SK-N-SH (cell line): ENCODE measurements around the gene CPLANE1. TPM values are rescaled to one million over a fixed set of nuclear protein-coding genes. Genes with fewer than 3 reads are reported as not detected.

Experiments
- CTCF ChIA-PET: fragments of 300-600, 350-600 bp; formaldehyde crosslinking; extraction: SDS; loops from one replicate; lab custom pipeline; 2021; lab: Yijun Ruan, JAX
- POLR2A ChIA-PET: fragments of 350-600 bp; sonication (Branson Sonifier 250); formaldehyde crosslinking; extraction: SDS; loops from one replicate; lab custom pipeline; 2020; ENCODE audit warnings: antibody characterized with exemption, inconsistent platforms; lab: Yijun Ruan, JAX
- DNase-seq: peaks from one replicate; pipeline ENCODE4 v3.0.0; 2012
- H2AFZ ChIP-seq: fragments of 200-600 bp; sonication (generic); 2 replicates; pipeline ENCODE4 v1.8.1; 2016; ENCODE audit warnings: antibody characterized with exemption, mild to moderate bottlenecking, low read depth
- H3F3A ChIP-seq: fragments of 200-600 bp; sonication (generic); replicated peaks from 2 replicates; pipeline ENCODE3; 2016; ENCODE audit warnings: antibody characterized with exemption, mild to moderate bottlenecking; ENCODE audit not compliant: insufficient read depth
- H3K27ac ChIP-seq, 2 experiments: fragments of 200-500 bp in 1 of 2; fragments of 200-600 bp in 1 of 2; sonication (Bioruptor generic) in 1 of 2; sonication (generic), shearing (Covaris generic) in 1 of 2; 2 replicates each; pipeline versions ENCODE4 v1.5.1 to v1.6.1; 2014 to 2016; ENCODE audit warnings: low read depth in 2 of 2, inconsistent platforms in 1 of 2, low read length in 1 of 2, mild to moderate bottlenecking in 1 of 2, mixed read lengths in 1 of 2
- H3K27me3 ChIP-seq: fragments of 200-600 bp; sonication (generic), shearing (Covaris generic); 2 replicates; pipeline ENCODE4 v1.6.1; 2016; ENCODE audit warnings: mixed run types; ENCODE audit not compliant: insufficient read depth
- H3K36me3 ChIP-seq, 2 experiments: fragments of 200-500 bp in 1 of 2; fragments of 200-600 bp in 1 of 2; sonication (Bioruptor generic) in 1 of 2; sonication (generic) in 1 of 2; replicated peaks in 1 of 2; 2 replicates each; pipeline versions ENCODE3 to v1.5.1; 2014 to 2016; ENCODE audit warnings: low read length in 1 of 2, mild to moderate bottlenecking in 1 of 2; ENCODE audit not compliant: insufficient read depth in 2 of 2, control insufficient read depth in 1 of 2
- H3K4me1 ChIP-seq, 2 experiments: fragments of 200-500 bp in 1 of 2; fragments of 200-600 bp in 1 of 2; sonication (Bioruptor generic) in 1 of 2; sonication (generic), shearing (Covaris generic) in 1 of 2; 2 replicates each; pipeline versions ENCODE4 v1.5.1 to v1.6.1; 2014 to 2016; ENCODE audit warnings: low read depth in 1 of 2, low read length in 1 of 2, mixed run types in 1 of 2; ENCODE audit not compliant: insufficient read depth in 2 of 2, control insufficient read depth in 1 of 2
- H3K4me2 ChIP-seq: fragments of 200-600 bp; sonication (generic), shearing (Covaris generic); 2 replicates; pipeline ENCODE4 v1.6.1; 2017; ENCODE audit warnings: mixed run types
- H3K4me3 ChIP-seq, 2 experiments: fragments of 200-500 bp in 1 of 2; fragments of 200-600 bp in 1 of 2; sonication (Bioruptor generic) in 1 of 2; sonication (generic), shearing (Covaris generic) in 1 of 2; 2 replicates each; pipeline versions ENCODE4 v1.5.1 to v1.8.1; 2014 to 2016; ENCODE audit warnings: low read depth in 2 of 2, inconsistent platforms in 1 of 2, low read length in 1 of 2, mild to moderate bottlenecking in 1 of 2, mixed read lengths in 1 of 2, moderate library complexity in 1 of 2
- H3K79me2 ChIP-seq: fragments of 200-600 bp; sonication (generic); 2 replicates; pipeline ENCODE4 v1.8.1; 2017; ENCODE audit warnings: mild to moderate bottlenecking; ENCODE audit not compliant: insufficient read depth
- H3K9ac ChIP-seq: fragments of 200-600 bp; sonication (generic); 2 replicates; pipeline ENCODE4 v1.6.1; 2017; ENCODE audit warnings: mixed run types
- H3K9me2 ChIP-seq: fragments of 200-600 bp; sonication (generic); 2 replicates; pipeline ENCODE4 v1.6.1; 2017; ENCODE audit warnings: mixed run types
- H3K9me3 ChIP-seq: fragments of 200-600 bp; sonication (generic); 2 replicates; pipeline ENCODE4 v1.6.1; 2017; ENCODE audit warnings: mixed run types, mild to moderate bottlenecking, moderate library complexity
- H4K20me1 ChIP-seq: fragments of 200-600 bp; sonication (generic); 2 replicates; pipeline ENCODE4 v1.6.1; 2017; ENCODE audit warnings: mild to moderate bottlenecking, mixed run types; ENCODE audit not compliant: insufficient read depth
- CHD2 ChIP-seq: fragments of 150-350 bp; IDR thresholded peaks from 2 replicates; pipeline ENCODE4 v1.6.1; 2018; ENCODE audit warnings: low read length; ENCODE audit not compliant: partially characterized antibody
- EP300 ChIP-seq, 2 experiments: IDR thresholded peaks; 2 replicates each; pipeline versions ENCODE4 v1.4.0 to v1.6.1; 2012; ENCODE audit warnings: borderline replicate concordance in 1 of 2, low read depth in 1 of 2, low read length in 1 of 2
- FOXM1 ChIP-seq: IDR thresholded peaks from 2 replicates; pipeline ENCODE4 v1.4.0; 2012; ENCODE audit warnings: low read depth, mild to moderate bottlenecking
- GABPA ChIP-seq: IDR thresholded peaks from 2 replicates; pipeline ENCODE4 v1.4.0; 2012; ENCODE audit warnings: low read depth, mild to moderate bottlenecking
- GATA2 ChIP-seq: sonication (generic); formaldehyde crosslinking; IDR thresholded peaks from 2 replicates; pipeline ENCODE4 v1.5.0; 2020; ENCODE audit warnings: mild to moderate bottlenecking, missing genetic modification reagents
- IRF3 ChIP-seq: fragments of 150-350 bp; IDR thresholded peaks from 2 replicates; pipeline ENCODE4 v1.6.1; 2016; ENCODE audit warnings: mild to moderate bottlenecking, low read depth, low read length
- JUND ChIP-seq: IDR thresholded peaks from 2 replicates; pipeline ENCODE4 v1.4.0; 2012
- MEF2A ChIP-seq: IDR thresholded peaks from 2 replicates; pipeline ENCODE4 v1.4.0; 2012; ENCODE audit warnings: low read depth, borderline replicate concordance
- MXI1 ChIP-seq: IDR thresholded peaks from 2 replicates; pipeline ENCODE4 v1.6.1; 2012; ENCODE audit warnings: mild to moderate bottlenecking, low read depth, low read length, improper control_type of control experiment
- POLR2AphosphoS5 ChIP-seq: IDR thresholded peaks from 2 replicates; pipeline ENCODE4 v1.6.1; 2012; ENCODE audit warnings: low read depth, low read length
- RCOR1 ChIP-seq: fragments of 150-350 bp; IDR thresholded peaks from 2 replicates; pipeline ENCODE4 v1.6.1; 2017; ENCODE audit warnings: antibody characterized with exemption, low read length
- RFX5 ChIP-seq: IDR thresholded peaks from 2 replicates; pipeline ENCODE4 v1.6.1; 2012; ENCODE audit warnings: mild to moderate bottlenecking, improper control_type of control experiment, low read length
- RXRA ChIP-seq: IDR thresholded peaks from 2 replicates; pipeline ENCODE4 v1.4.0; 2012; ENCODE audit warnings: low read depth, mild to moderate bottlenecking, borderline replicate concordance
- SIN3A ChIP-seq: IDR thresholded peaks from 2 replicates; pipeline ENCODE4 v1.6.1; 2012; ENCODE audit warnings: low read depth, mild to moderate bottlenecking, low read length, moderate library complexity, borderline replicate concordance
- TAF1 ChIP-seq: IDR thresholded peaks from 2 replicates; pipeline ENCODE4 v1.6.1; 2012; ENCODE audit warnings: low read depth, mild to moderate bottlenecking, low read length, moderate library complexity, borderline replicate concordance
- TCF12 ChIP-seq: IDR thresholded peaks from 2 replicates; pipeline ENCODE4 v1.4.0; 2012
- TEAD4 ChIP-seq: IDR thresholded peaks from 2 replicates; pipeline ENCODE4 v1.4.0; 2012; ENCODE audit warnings: mild to moderate bottlenecking, borderline replicate concordance; ENCODE audit not compliant: insufficient read depth
- USF2 ChIP-seq: fragments of 150-350 bp; IDR thresholded peaks from 2 replicates; pipeline ENCODE4 v1.6.1; 2017; ENCODE audit warnings: antibody characterized with exemption, low read length, low read depth, borderline replicate concordance
- YY1 ChIP-seq: IDR thresholded peaks from 2 replicates; pipeline ENCODE4 v1.4.0; 2012; ENCODE audit warnings: low read depth, mild to moderate bottlenecking
- WGBS: methylation state at CpG from one replicate; pipeline ENCODE4 v1.1.6; 2017; ENCODE audit warnings: low lambda C conversion rate; 5-methylcytosine and 5-hydroxymethylcytosine counted together
- polyA plus RNA-seq, 3 experiments: library from polyadenylated mRNA; depleted of rRNA; stranded (reverse); fragments of >200 nt; gene quantifications; 2 replicates each; pipeline ENCODE4 v1.2.3, GENCODE V29; 2012

Gene CPLANE1
- polyA plus RNA-seq, 1 of the 3 experiments (the other 2 are of a cell fraction): 3.6 TPM

GRCh38 chr5:37211661-37212060, 37.5 kb downstream of the CPLANE1 start:
- H3K9me2 ChIP-seq: no peaks in the 10 kb centered on the region
- no peak overlapping the region for H3K27ac ChIP-seq
- H3K36me3 ChIP-seq: peaks cover 25 to 46% of the 10 kb centered on the region in 2 experiments
- H3K4me3 ChIP-seq: no peak overlapping the region
- no peaks in the 10 kb centered on the region for H3K79me2 ChIP-seq
- ChIA-PET CTCF (no interaction called here), POLR2A (no interaction called here)
- H2AFZ ChIP-seq: no peak overlapping the region
- H3F3A ChIP-seq: peaks cover 3% of the 10 kb centered on the region
- TF ChIP-seq TCF12: no peak
- TF ChIP-seq IRF3: no peak
- TF ChIP-seq JUND: no peak
- no peak for TF ChIP-seq RCOR1
- no peak for TF ChIP-seq FOXM1
- TF ChIP-seq TEAD4: no peak
- TF ChIP-seq RFX5: no peak
- no peak for TF ChIP-seq USF2
- H3K9me3 ChIP-seq: no peaks in the 10 kb centered on the region
- DNase-seq: no peak
- 93% methylated on average over 10 of the region's 10 CpGs for WGBS
- H4K20me1 ChIP-seq: no peaks in the 10 kb centered on the region
- no peak overlapping the region for H3K4me2 ChIP-seq
- H3K4me1 ChIP-seq: no peaks in the 10 kb centered on the region; a peak in 1 of 4 replicates
- no peak overlapping the region for H3K9ac ChIP-seq
- no peaks in the 10 kb centered on the region for H3K27me3 ChIP-seq

- H4K20me1 ChIP-seq: no peaks in the 10 kb centered on the region
- no peak overlapping the region for H3K4me2 ChIP-seq
- 97% methylated on average over 31 of the region's 32 CpGs for WGBS
- no peaks in the 10 kb centered on the region for H3F3A ChIP-seq
- peaks cover 37 to 56% of the 10 kb centered on the region in 2 experiments for H3K36me3 ChIP-seq
- no peak for TF ChIP-seq SIN3A
- TF ChIP-seq YY1: no peak
- TF ChIP-seq POLR2AphosphoS5: no peak
- TF ChIP-seq RXRA: no peak
- no peak for TF ChIP-seq RCOR1
- TF ChIP-seq TAF1: no peak
- no peak for TF ChIP-seq CHD2
- TF ChIP-seq USF2: no peak
- TF ChIP-seq MXI1: no peak
- TF ChIP-seq JUND: no peak
- TF ChIP-seq GABPA: no peak
- TF ChIP-seq GATA2 (CRISPR knock-in tag): no peak
- no peak for TF ChIP-seq MEF2A
- TF ChIP-seq RFX5: no peak
- no peak for TF ChIP-seq EP300 (IDR thresholded peaks at IDR 0.05; ENCODE audit: borderline replicate concordance in 1 of 2, low read depth in 1 of 2, low read length in 1 of 2)
- TF ChIP-seq, all 33 proteins: peak for 0
- H3K27me3 ChIP-seq: no peaks in the 10 kb centered on the region
- no peak overlapping the region for H3K27ac ChIP-seq
- no peaks in the 10 kb centered on the region for H3K9me3 ChIP-seq
- H3K9me2 ChIP-seq: no peaks in the 10 kb centered on the region
- ChIA-PET CTCF (interaction anchor here (1.3 kb wide), 1 partner anchor 36 kb away, joined by 3 read pairs; no protein-coding TSS in a partner anchor), POLR2A (no interaction called here)
- DNase-seq: no peak
- H3K9ac ChIP-seq: no peak overlapping the region
- H3K4me1 ChIP-seq: no peaks in the 10 kb centered on the region; a peak in 2 of 4 replicates
- H3K4me3 ChIP-seq: no peak overlapping the region
- H3K79me2 ChIP-seq: no peaks in the 10 kb centered on the region
- H2AFZ ChIP-seq: no peak overlapping the region
These were observed 40.0 kb downstream of the CPLANE1 start for GRCh38 chr5:37208883-37209797.
